H1 (cell line): Measurements from ENCODE around the gene CNOT2. TPM values are rescaled to one million over a fixed set of nuclear protein-coding genes. Genes with fewer than 3 reads are reported as not detected.

Source experiments
- CTCF ChIA-PET: fragments of 300-600 bp; sonication (Branson Sonifier 250); formaldehyde crosslinking; loops from one replicate; lab custom pipeline; 2021; ENCODE audit not compliant: partially characterized antibody; lab: Charles Lee
- POLR2A ChIA-PET: fragments of 300-600 bp; sonication (Branson Sonifier 250); formaldehyde crosslinking; loops from one replicate; lab custom pipeline; 2021; ENCODE audit warnings: inconsistent platforms; ENCODE audit not compliant: partially characterized antibody; lab: Charles Lee
- DNase-seq, 2 experiments: peaks; one replicate each; pipeline versions ENCODE4 v3.0.0 to v3.0.0-alpha.2; 2010 to 2022; ENCODE audit warnings: low spot score in 2 of 2, low read depth in 1 of 2, mixed read lengths in 1 of 2
- FAIRE-seq: peaks from 2 replicates; lab custom pipeline; 2011; peaks lifted over from hg19 to GRCh38; lab: Jason Lieb, UNC
- H2AFZ ChIP-seq: 2 replicates; pipeline ENCODE4 v1.8.1; 2012; ENCODE audit warnings: low read length, inconsistent platforms
- H2AK5ac ChIP-seq: 2 replicates; pipeline ENCODE4 v1.6.1; 2013; ENCODE audit warnings: low read depth, low read length
- H2BK120ac ChIP-seq: replicated peaks from 2 replicates; pipeline ENCODE3; 2013; ENCODE audit warnings: low read depth, low read length, inconsistent platforms
- H2BK12ac ChIP-seq: 2 replicates; pipeline ENCODE4 v1.6.1; 2013; ENCODE audit warnings: low read depth, low read length
- H2BK15ac ChIP-seq: 2 replicates; pipeline ENCODE4 v1.6.1; 2013; ENCODE audit warnings: low read length
- H2BK20ac ChIP-seq: 2 replicates; pipeline ENCODE4 v1.6.1; 2013; ENCODE audit warnings: low read length
- H2BK5ac ChIP-seq: 2 replicates; pipeline ENCODE4 v1.6.1; 2013; ENCODE audit warnings: low read depth, low read length
- H3K14ac ChIP-seq: 2 replicates; pipeline ENCODE4 v1.6.1; 2013; ENCODE audit warnings: inconsistent platforms; ENCODE audit not compliant: insufficient read length
- H3K18ac ChIP-seq: 2 replicates; pipeline ENCODE4 v1.6.1; 2013; ENCODE audit warnings: low read length; ENCODE audit errors: extremely low read depth
- H3K23ac ChIP-seq: 2 replicates; pipeline ENCODE4 v1.6.1; 2013; ENCODE audit warnings: inconsistent platforms; ENCODE audit not compliant: insufficient read length
- H3K23me2 ChIP-seq: 2 replicates; pipeline ENCODE4 v1.6.1; 2013; ENCODE audit warnings: low read depth, low read length
- H3K27ac ChIP-seq: 2 replicates; pipeline ENCODE4 v1.6.1; 2011; ENCODE audit warnings: low read depth, low read length, inconsistent platforms
- H3K27me3 ChIP-seq, 4 experiments: replicated peaks in 1 of 4; 1 replicate in 1 of 4; 2 replicates in 3 of 4; pipeline versions ENCODE4 v1.6.1 to v1.8.1; 2011 to 2013; ENCODE audit warnings: low read length in 3 of 4, mild to moderate bottlenecking in 3 of 4, inconsistent platforms in 2 of 4, mixed read lengths in 2 of 4, moderate library complexity in 1 of 4; ENCODE audit not compliant: control insufficient read depth in 3 of 4, insufficient read depth in 3 of 4; ENCODE audit errors: extremely low read depth in 1 of 4
- H3K36me3 ChIP-seq, 4 experiments: 2 replicates each; pipeline versions ENCODE4 v1.6.1 to v1.8.1; 2011 to 2013; ENCODE audit warnings: mild to moderate bottlenecking in 4 of 4, low read length in 3 of 4, moderate library complexity in 2 of 4, control low read depth in 1 of 4, inconsistent platforms in 1 of 4; ENCODE audit not compliant: insufficient read depth in 4 of 4, control insufficient read depth in 2 of 4
- H3K4ac ChIP-seq: replicated peaks from 2 replicates; pipeline ENCODE3; 2013; ENCODE audit warnings: low read length, low read depth, mixed read lengths, inconsistent platforms; ENCODE audit not compliant: insufficient read length
- H3K4me1 ChIP-seq, 4 experiments: replicated peaks in 1 of 4; 1 replicate in 1 of 4; 2 replicates in 3 of 4; pipeline versions ENCODE4 v1.6.1 to v1.8.1; 2011 to 2013; ENCODE audit warnings: low read length in 3 of 4, inconsistent platforms in 2 of 4, mixed read lengths in 1 of 4; ENCODE audit not compliant: insufficient read depth in 4 of 4, control insufficient read depth in 3 of 4
- H3K4me2 ChIP-seq, 2 experiments: 2 replicates each; pipeline versions ENCODE4 v1.6.1 to v1.8.1; 2011 to 2013; ENCODE audit warnings: low read depth in 2 of 2, low read length in 2 of 2, control low read depth in 1 of 2, inconsistent platforms in 1 of 2, mild to moderate bottlenecking in 1 of 2; ENCODE audit not compliant: insufficient read depth in 1 of 2
- H3K4me3 ChIP-seq, 4 experiments: fragments of 200-600, 300-600 bp in 1 of 4; sonication (generic), shearing (Covaris generic), sonication (Bioruptor Twin) in 1 of 4; 2 replicates each; pipeline versions ENCODE4 v1.5.1 to v1.8.1; 2011 to 2016; ENCODE audit warnings: low read length in 4 of 4, low read depth in 3 of 4, control low read depth in 2 of 4, inconsistent platforms in 2 of 4, mild to moderate bottlenecking in 2 of 4, mixed read lengths in 1 of 4, moderate library complexity in 1 of 4; ENCODE audit not compliant: insufficient read depth in 2 of 4; ENCODE audit errors: extremely low read depth in 1 of 4
- H3K56ac ChIP-seq: replicated peaks from 2 replicates; pipeline ENCODE3; 2013; ENCODE audit warnings: low read depth, mild to moderate bottlenecking, mixed read lengths, low read length, inconsistent platforms; ENCODE audit not compliant: insufficient read length
- H3K79me1 ChIP-seq: 2 replicates; pipeline ENCODE4 v1.6.1; 2013; ENCODE audit warnings: low read depth, low read length, control low read depth
- H3K79me2 ChIP-seq, 2 experiments: 2 replicates each; pipeline versions ENCODE4 v1.6.1 to v1.8.1; 2012 to 2013; ENCODE audit warnings: low read length in 2 of 2, mild to moderate bottlenecking in 2 of 2, inconsistent platforms in 1 of 2; ENCODE audit not compliant: insufficient read depth in 2 of 2, control insufficient read depth in 1 of 2
- H3K9ac ChIP-seq, 4 experiments: replicated peaks in 1 of 4; 1 replicate in 1 of 4; 2 replicates in 3 of 4; pipeline versions ENCODE4 v1.6.1 to v1.8.1; 2011 to 2013; ENCODE audit warnings: low read depth in 3 of 4, low read length in 3 of 4, control low read depth in 2 of 4, mild to moderate bottlenecking in 2 of 4, moderate library complexity in 2 of 4, inconsistent platforms in 1 of 4; ENCODE audit errors: extremely low read depth in 1 of 4
- H3K9me3 ChIP-seq, 2 experiments: 2 replicates each; pipeline versions ENCODE4 v1.6.1 to v1.8.1; 2012 to 2013; ENCODE audit warnings: mild to moderate bottlenecking in 2 of 2, moderate library complexity in 2 of 2, control low read depth in 1 of 2, inconsistent platforms in 1 of 2, low read depth in 1 of 2, low read length in 1 of 2, mixed read lengths in 1 of 2; ENCODE audit not compliant: insufficient read depth in 2 of 2
- H4K20me1 ChIP-seq, 2 experiments: replicated peaks in 1 of 2; 2 replicates each; pipeline versions ENCODE3 to v1.8.1; 2011 to 2013; ENCODE audit warnings: inconsistent platforms in 2 of 2, low read length in 2 of 2, mild to moderate bottlenecking in 1 of 2; ENCODE audit not compliant: insufficient read depth in 2 of 2, control insufficient read depth in 1 of 2
- H4K5ac ChIP-seq: 2 replicates; pipeline ENCODE4 v1.6.1; 2013; ENCODE audit warnings: low read length, low read depth, mixed read lengths, inconsistent platforms; ENCODE audit not compliant: insufficient read length
- H4K8ac ChIP-seq: 2 replicates; pipeline ENCODE4 v1.8.0; 2013; ENCODE audit warnings: mild to moderate bottlenecking, moderate library complexity, low read length, inconsistent platforms; ENCODE audit not compliant: insufficient read depth; ENCODE audit errors: extremely low read depth
- H4K91ac ChIP-seq: replicated peaks from 2 replicates; pipeline ENCODE3; 2013; ENCODE audit warnings: low read length, mixed read lengths, inconsistent platforms; ENCODE audit not compliant: insufficient read length
- CHD2 ChIP-seq: IDR thresholded peaks from 2 replicates; pipeline ENCODE4 v1.6.1; 2012; ENCODE audit warnings: low read length, improper control_type of control experiment
- CREB1 ChIP-seq: IDR thresholded peaks from 2 replicates; pipeline ENCODE4 v1.6.1; 2012; ENCODE audit warnings: inconsistent platforms
- MAFK ChIP-seq: IDR thresholded peaks from 2 replicates; pipeline ENCODE4 v1.6.1; 2012; ENCODE audit warnings: low read depth, mild to moderate bottlenecking, improper control_type of control experiment, low read length
- POLR2A ChIP-seq, 2 experiments: IDR thresholded peaks; 1 replicate in 1 of 2; 2 replicates in 1 of 2; pipeline ENCODE4 v1.6.1; 2011; ENCODE audit warnings: low read depth in 2 of 2, low read length in 2 of 2, mild to moderate bottlenecking in 2 of 2; ENCODE audit errors: control extremely low read depth in 1 of 2
- RBBP5 ChIP-seq: IDR thresholded peaks from 2 replicates; pipeline ENCODE4 v1.7.1; 2012; ENCODE audit warnings: low read depth, mild to moderate bottlenecking, inconsistent platforms, low read length, moderate library complexity, borderline replicate concordance
- SIX5 ChIP-seq: IDR thresholded peaks from 2 replicates; pipeline ENCODE4 v1.6.1; 2011; ENCODE audit warnings: mild to moderate bottlenecking, low read depth, low read length
- TAF7 ChIP-seq: optimal IDR thresholded peaks from 2 replicates; pipeline ENCODE3; 2011; ENCODE audit warnings: low read depth, mild to moderate bottlenecking, inconsistent platforms, low read length, moderate library complexity, borderline replicate concordance
- polyA plus RNA-seq, 7 experiments: library from polyadenylated mRNA; depleted of rRNA in 3 of 7; stranded (reverse) in 5 of 7; unstranded in 2 of 7; fragments of >200 nt in 5 of 7; fragments of 200-250 nt in 2 of 7; gene quantifications; 1 replicate in 5 of 7; 2 replicates in 1 of 7; 4 replicates in 1 of 7; pipeline versions ENCODE4 v1.2.1 to v1.2.3, GENCODE V29; 2011 to 2013; ENCODE audit warnings: missing spikeins in 2 of 7, mixed read lengths in 2 of 7
- total RNA-seq: library from RNA; stranded (reverse); fragmentation: NEBNext Ultra II Directional; extraction: Animal tissue kit (Norgen Biotek cat#: 25700); gene quantifications from 2 replicates; pipeline ENCODE4 v1.2.1, GENCODE V29; 2021
- TF ChIP-seq, protein P1 (sequence below): IDR thresholded peaks from 2 replicates; pipeline ENCODE4 v1.6.1; 2012; ENCODE audit warnings: inconsistent platforms

CNOT2 gene
- total and polyA plus RNA-seq, 2 of the 8 experiments (the other 6 are each of a cell fraction or from before 2014, with no cell fraction given) = 61.2 to 64.8 TPM

DNA sequence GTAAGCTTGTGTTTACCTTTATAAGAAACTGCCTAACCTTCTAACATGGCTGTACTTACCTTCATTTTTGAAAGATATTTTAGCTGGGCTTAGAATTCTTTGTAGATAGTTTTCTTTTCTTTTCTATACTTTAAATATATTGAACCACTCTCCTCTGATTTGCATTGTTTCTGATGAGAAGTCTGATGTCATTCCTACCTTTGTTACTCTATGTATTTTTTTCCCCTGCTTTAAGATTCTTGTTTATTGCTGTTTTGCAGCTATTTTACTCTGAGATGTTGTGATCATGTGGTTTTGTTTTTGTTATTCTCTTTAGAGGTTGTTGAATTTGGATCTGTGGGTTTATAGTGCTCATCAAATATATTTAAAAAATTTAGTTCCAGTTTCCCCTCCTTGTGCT, 31.8 kb downstream of the CNOT2 start:
- H2BK120ac ChIP-seq = no peak overlapping the region
- no peak overlapping the region for H3K56ac ChIP-seq
- CTCF ChIA-PET = no interaction called here
- H3K27me3 ChIP-seq = no peaks in the 10 kb centered on the region
- peaks cover 3 to 4% of the 10 kb centered on the region in 2 experiments for H4K20me1 ChIP-seq
- H3K79me1 ChIP-seq = no peaks in the 10 kb centered on the region; the same call in 1 of the 2 replicates
- no peak for TF ChIP-seq MAFK
- no peak for TF ChIP-seq POLR2A (IDR thresholded peaks at IDR 0.05; ENCODE audit: control extremely low read depth in 1 of 2, low read depth in 2 of 2, low read length in 2 of 2)
- no peak for TF ChIP-seq SIX5
- TF ChIP-seq CREB1 = no peak
- no peak for TF ChIP-seq TAF7
- TF ChIP-seq, protein P1, sequence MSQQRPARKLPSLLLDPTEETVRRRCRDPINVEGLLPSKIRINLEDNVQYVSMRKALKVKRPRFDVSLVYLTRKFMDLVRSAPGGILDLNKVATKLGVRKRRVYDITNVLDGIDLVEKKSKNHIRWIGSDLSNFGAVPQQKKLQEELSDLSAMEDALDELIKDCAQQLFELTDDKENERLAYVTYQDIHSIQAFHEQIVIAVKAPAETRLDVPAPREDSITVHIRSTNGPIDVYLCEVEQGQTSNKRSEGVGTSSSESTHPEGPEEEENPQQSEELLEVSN = no peak
- no peak for TF ChIP-seq RBBP5
- TF ChIP-seq CHD2 = no peak
- TF ChIP-seq, all 59 proteins: peak for 0
- Histone ChIP-seq H4K8ac (no peak overlapping the region), H3K23ac (no peak overlapping the region), H3K14ac (no peak overlapping the region), H2AFZ (no peak overlapping the region), H2AK5ac (no peak overlapping the region), H3K9me3 (no peaks in the 10 kb centered on the region), H4K5ac (no peak overlapping the region), H3K23me2 (no peaks in the 10 kb centered on the region), H3K4ac (no peak overlapping the region), H3K36me3 (peaks cover 0 to 4% (median 0%) of the 10 kb centered on the region in 4 experiments; a peak in 1 of 8 replicates), H3K27ac (no peak overlapping the region), H2BK20ac (no peak overlapping the region), H3K4me1 (peaks cover 0 to 5% (median 0%) of the 10 kb centered on the region in 4 experiments; a peak in 1 of 7 replicates), H3K18ac (no peak overlapping the region), H3K4me2 (no peak overlapping the region), H2BK15ac (no peak overlapping the region), H2BK12ac (no peak overlapping the region), H4K91ac (no peak overlapping the region), H2BK5ac (no peak overlapping the region), H3K4me3 (no peak overlapping the region), H3K79me2 (peaks cover 7 to 100% of the 10 kb centered on the region in 2 experiments; a peak in 3 of 4 replicates), H3K9ac (no peak overlapping the region)
- no peak for DNase-seq
- POLR2A ChIA-PET = interaction anchor here (1.3 kb wide), 1 partner anchor 31 kb away, joined by 5 read pairs; no protein-coding TSS in a partner anchor
- no peak for FAIRE-seq
